ENCODE measurements around the gene COX10. TPM values are rescaled to one million over a fixed set of nuclear protein-coding genes. Genes with fewer than 3 reads are reported as not detected.

COX10 gene
- polyA plus RNA-seq, 1 donor (not counting 4 experiments of a cell fraction or from before 2014, with no cell fraction given), result 14.3 TPM

DNA sequence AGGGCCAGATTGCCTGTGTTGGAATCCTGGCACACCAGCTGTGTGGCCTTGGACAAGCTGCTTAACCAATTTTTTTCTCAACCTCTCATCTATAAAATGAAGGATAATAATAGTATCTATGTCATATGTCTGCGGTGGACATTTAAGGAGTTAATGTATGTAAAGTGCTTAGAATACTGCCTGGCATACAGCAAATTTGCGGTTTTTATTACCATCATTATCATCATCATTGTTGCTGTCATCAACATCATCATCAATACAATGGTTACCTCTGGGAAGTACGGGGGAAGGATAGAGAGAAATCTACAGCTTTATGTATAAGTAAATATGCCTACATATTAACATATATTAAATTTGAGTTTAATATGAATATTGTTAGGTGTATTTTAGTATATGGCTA lies 37.1 kb upstream of the COX10 start:
- H3K9me1 ChIP-seq (ENCODE audit: control insufficient read depth, extremely low read depth, insufficient read depth, low read length), result no peaks in the 10 kb centered on the region
- H2AFZ ChIP-seq (ENCODE audit: control insufficient read depth, low read length), result no peak overlapping the region
- H3K27ac ChIP-seq (ENCODE audit: control insufficient read depth, insufficient read depth, low read length), result no peak overlapping the region
- DNase-seq (ENCODE audit: low read depth, low spot score) (no peak), FAIRE-seq (no peak)
- H3K36me3 ChIP-seq (ENCODE audit: control insufficient read depth in 2 of 2, extremely low read depth in 1 of 2, insufficient read depth in 2 of 2, low read length in 2 of 2), result peaks cover 2 to 7% of the 10 kb centered on the region in 2 experiments
- TF ChIP-seq EZH2 (IDR thresholded peaks at IDR 0.05; ENCODE audit: low read length), result no peak
- TF ChIP-seq, protein P1, sequence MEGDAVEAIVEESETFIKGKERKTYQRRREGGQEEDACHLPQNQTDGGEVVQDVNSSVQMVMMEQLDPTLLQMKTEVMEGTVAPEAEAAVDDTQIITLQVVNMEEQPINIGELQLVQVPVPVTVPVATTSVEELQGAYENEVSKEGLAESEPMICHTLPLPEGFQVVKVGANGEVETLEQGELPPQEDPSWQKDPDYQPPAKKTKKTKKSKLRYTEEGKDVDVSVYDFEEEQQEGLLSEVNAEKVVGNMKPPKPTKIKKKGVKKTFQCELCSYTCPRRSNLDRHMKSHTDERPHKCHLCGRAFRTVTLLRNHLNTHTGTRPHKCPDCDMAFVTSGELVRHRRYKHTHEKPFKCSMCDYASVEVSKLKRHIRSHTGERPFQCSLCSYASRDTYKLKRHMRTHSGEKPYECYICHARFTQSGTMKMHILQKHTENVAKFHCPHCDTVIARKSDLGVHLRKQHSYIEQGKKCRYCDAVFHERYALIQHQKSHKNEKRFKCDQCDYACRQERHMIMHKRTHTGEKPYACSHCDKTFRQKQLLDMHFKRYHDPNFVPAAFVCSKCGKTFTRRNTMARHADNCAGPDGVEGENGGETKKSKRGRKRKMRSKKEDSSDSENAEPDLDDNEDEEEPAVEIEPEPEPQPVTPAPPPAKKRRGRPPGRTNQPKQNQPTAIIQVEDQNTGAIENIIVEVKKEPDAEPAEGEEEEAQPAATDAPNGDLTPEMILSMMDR (optimal IDR thresholded peaks at IDR 0.05 in 1 of 3, IDR thresholded peaks at IDR 0.05 in 1 of 3, conservative IDR thresholded peaks at IDR 0.05 in 1 of 3; ENCODE audit: extremely low read depth in 1 of 3, insufficient read depth in 2 of 3, low read length in 3 of 3), result no peak
- H3K27me3 ChIP-seq (ENCODE audit: control insufficient read depth, extremely low read depth, insufficient read depth, low read length), result no peaks in the 10 kb centered on the region
- H3K4me3 ChIP-seq (ENCODE audit: control insufficient read depth in 2 of 3, extremely low read depth in 1 of 3, insufficient read depth in 2 of 3, low read depth in 1 of 3, low read length in 3 of 3), result no peak overlapping the region
- no peaks in the 10 kb centered on the region for H3K9me3 ChIP-seq (ENCODE audit: control insufficient read depth, low read depth, low read length)
- no peaks in the 10 kb centered on the region for H4K20me1 ChIP-seq (ENCODE audit: control insufficient read depth, extremely low read depth, insufficient read depth, low read length)
- H3K4me1 ChIP-seq (ENCODE audit: control insufficient read depth, extremely low read depth, insufficient read depth, low read length), result no peaks in the 10 kb centered on the region
- H3K4me2 ChIP-seq (ENCODE audit: control insufficient read depth, extremely low read depth, insufficient read depth, low read depth, low read length), result no peak overlapping the region
- H3K9ac ChIP-seq (ENCODE audit: control insufficient read depth, extremely low read depth, insufficient read depth, low read length), result no peak overlapping the region
- dilution Hi-C loops (cut with MboI; ENCODE audit: extremely low pct_ligation_motif_present, low sequenced_read_pairs), result no loop called here
- H3K79me2 ChIP-seq (ENCODE audit: control insufficient read depth, insufficient read depth, low read length), result no peaks in the 10 kb centered on the region

DNA sequence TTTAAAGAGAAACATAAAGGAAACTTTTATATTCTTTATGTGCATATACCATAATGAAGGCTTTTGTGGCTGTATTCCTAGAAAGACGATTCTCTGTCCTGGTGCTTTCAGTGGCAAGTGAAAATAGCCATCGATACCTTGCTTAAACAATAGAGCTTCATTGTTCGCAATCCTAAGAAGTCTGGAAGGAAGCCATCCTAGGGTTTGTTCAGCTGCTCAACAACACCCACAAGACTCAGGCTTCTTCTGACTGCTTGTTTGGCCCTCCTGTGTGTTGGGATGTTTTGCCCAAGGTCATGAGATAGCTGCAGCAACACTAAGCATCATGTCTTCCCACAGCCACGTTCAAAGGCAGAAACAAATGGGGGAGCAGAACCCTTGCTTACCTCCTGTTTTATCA lies 36.1 kb upstream of the COX10 start:
- dilution Hi-C loops (cut with MboI; ENCODE audit: extremely low pct_ligation_motif_present, low sequenced_read_pairs), result no loop called here

DNA sequence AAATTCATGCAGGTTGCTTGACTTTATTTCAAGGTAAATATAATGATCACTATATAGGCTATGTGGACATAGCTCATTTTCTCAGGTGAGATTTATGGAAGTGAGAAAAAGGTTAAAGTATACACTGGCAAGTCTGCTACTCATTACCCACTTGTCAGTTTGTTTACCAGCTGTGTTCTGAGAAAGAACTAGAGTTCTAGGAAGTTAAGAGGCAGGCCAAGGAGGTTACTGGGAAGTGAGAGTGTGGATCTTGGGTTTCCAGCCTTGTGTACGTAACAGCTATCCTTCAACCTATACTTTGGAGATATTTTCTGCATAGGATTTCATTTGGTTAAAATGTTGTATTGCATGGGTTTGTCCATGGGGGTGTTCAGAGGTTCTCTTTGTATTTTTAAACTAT lies 31.9 kb upstream of the COX10 start:
- Histone ChIP-seq H3K4me3 (ENCODE audit: control insufficient read depth in 2 of 3, extremely low read depth in 1 of 3, insufficient read depth in 2 of 3, low read depth in 1 of 3, low read length in 3 of 3) (no peak overlapping the region), H2AFZ (ENCODE audit: control insufficient read depth, low read length) (no peak overlapping the region), H3K36me3 (ENCODE audit: control insufficient read depth in 2 of 2, extremely low read depth in 1 of 2, insufficient read depth in 2 of 2, low read length in 2 of 2) (peaks cover 2 to 7% of the 10 kb centered on the region in 2 experiments), H3K9ac (ENCODE audit: control insufficient read depth, extremely low read depth, insufficient read depth, low read length) (no peak overlapping the region), H3K4me2 (ENCODE audit: control insufficient read depth, extremely low read depth, insufficient read depth, low read depth, low read length) (no peak overlapping the region), H3K9me3 (ENCODE audit: control insufficient read depth, low read depth, low read length) (no peaks in the 10 kb centered on the region), H4K20me1 (ENCODE audit: control insufficient read depth, extremely low read depth, insufficient read depth, low read length) (no peaks in the 10 kb centered on the region), H3K9me1 (ENCODE audit: control insufficient read depth, extremely low read depth, insufficient read depth, low read length) (no peaks in the 10 kb centered on the region), H3K27ac (ENCODE audit: control insufficient read depth, insufficient read depth, low read length) (no peak overlapping the region), H3K27me3 (ENCODE audit: control insufficient read depth, extremely low read depth, insufficient read depth, low read length) (no peaks in the 10 kb centered on the region), H3K79me2 (ENCODE audit: control insufficient read depth, insufficient read depth, low read length) (no peaks in the 10 kb centered on the region), H3K4me1 (ENCODE audit: control insufficient read depth, extremely low read depth, insufficient read depth, low read length) (no peaks in the 10 kb centered on the region)
- FAIRE-seq, result no peak
- dilution Hi-C loops (cut with MboI; ENCODE audit: extremely low pct_ligation_motif_present, low sequenced_read_pairs), result no loop called here
- DNase-seq (ENCODE audit: low read depth, low spot score), result no peak
- TF ChIP-seq EZH2 (IDR thresholded peaks at IDR 0.05; ENCODE audit: low read length), result no peak
- TF ChIP-seq, protein P1 (optimal IDR thresholded peaks at IDR 0.05 in 1 of 3, IDR thresholded peaks at IDR 0.05 in 1 of 3, conservative IDR thresholded peaks at IDR 0.05 in 1 of 3; ENCODE audit: extremely low read depth in 1 of 3, insufficient read depth in 2 of 3, low read length in 3 of 3), result no peak

More for the DNA sequence above, 36.1 kb upstream of the COX10 start:
- TF ChIP-seq EZH2 (IDR thresholded peaks at IDR 0.05; ENCODE audit: low read length), result no peak
- Histone ChIP-seq H3K4me2 (ENCODE audit: control insufficient read depth, extremely low read depth, insufficient read depth, low read depth, low read length) (no peak overlapping the region), H3K4me3 (ENCODE audit: control insufficient read depth in 2 of 3, extremely low read depth in 1 of 3, insufficient read depth in 2 of 3, low read depth in 1 of 3, low read length in 3 of 3) (no peak overlapping the region), H3K27ac (ENCODE audit: control insufficient read depth, insufficient read depth, low read length) (no peak overlapping the region), H3K36me3 (ENCODE audit: control insufficient read depth in 2 of 2, extremely low read depth in 1 of 2, insufficient read depth in 2 of 2, low read length in 2 of 2) (peaks cover 2 to 7% of the 10 kb centered on the region in 2 experiments), H3K9me1 (ENCODE audit: control insufficient read depth, extremely low read depth, insufficient read depth, low read length) (no peaks in the 10 kb centered on the region), H3K79me2 (ENCODE audit: control insufficient read depth, insufficient read depth, low read length) (no peaks in the 10 kb centered on the region), H3K4me1 (ENCODE audit: control insufficient read depth, extremely low read depth, insufficient read depth, low read length) (no peaks in the 10 kb centered on the region), H3K9me3 (ENCODE audit: control insufficient read depth, low read depth, low read length) (no peaks in the 10 kb centered on the region), H2AFZ (ENCODE audit: control insufficient read depth, low read length) (no peak overlapping the region), H4K20me1 (ENCODE audit: control insufficient read depth, extremely low read depth, insufficient read depth, low read length) (no peaks in the 10 kb centered on the region), H3K9ac (ENCODE audit: control insufficient read depth, extremely low read depth, insufficient read depth, low read length) (no peak overlapping the region), H3K27me3 (ENCODE audit: control insufficient read depth, extremely low read depth, insufficient read depth, low read length) (no peaks in the 10 kb centered on the region)
- no peak for DNase-seq (ENCODE audit: low read depth, low spot score)
- FAIRE-seq, result no peak

Data from keratinocyte (primary cell).